CD14-positive monocyte (primary cell): ENCODE data around the gene PLXNB3. TPM values are rescaled to one million over a fixed set of nuclear protein-coding genes. Genes with fewer than 3 reads are reported as not detected.

Experiments
- DNase-seq, 3 donors: peaks; one replicate each; pipeline ENCODE4 v3.0.0-alpha.2; 2011 to 2022
- H2AFZ ChIP-seq: 2 replicates; pipeline ENCODE4 v1.6.0; 2012; ENCODE audit warnings: mild to moderate bottlenecking, low read depth, low read length, inconsistent platforms; ENCODE audit not compliant: insufficient read depth, poor library complexity, severe bottlenecking
- H3K27ac ChIP-seq, 2 donors: 1 replicate in 1 of 2; 2 replicates in 1 of 2; pipeline ENCODE4 v1.5.1; 2012 to 2013; ENCODE audit warnings: low read length in 2 of 2, control low read depth in 1 of 2, inconsistent platforms in 1 of 2, low read depth in 1 of 2, mild to moderate bottlenecking in 1 of 2
- H3K27me3 ChIP-seq, 2 donors: one replicate each; pipeline versions ENCODE4 v1.6.0 to v1.6.1; 2011 to 2013; ENCODE audit warnings: low read length in 2 of 2; ENCODE audit not compliant: control insufficient read depth in 2 of 2, insufficient read depth in 2 of 2
- H3K36me3 ChIP-seq, 2 donors: replicated peaks in 1 of 2; 1 replicate in 1 of 2; 2 replicates in 1 of 2; pipeline versions ENCODE4 v1.5.1 to v1.6.1; 2012 to 2013; ENCODE audit warnings: low read length in 2 of 2, control low read depth in 1 of 2, inconsistent platforms in 1 of 2, mild to moderate bottlenecking in 1 of 2; ENCODE audit not compliant: insufficient read depth in 2 of 2, control insufficient read depth in 1 of 2
- H3K4me1 ChIP-seq, 2 donors: 1 replicate in 1 of 2; 2 replicates in 1 of 2; pipeline versions ENCODE4 v1.5.1 to v1.6.1; 2012 to 2013; ENCODE audit warnings: low read length in 2 of 2, control low read depth in 1 of 2, inconsistent platforms in 1 of 2, mild to moderate bottlenecking in 1 of 2, moderate library complexity in 1 of 2; ENCODE audit not compliant: insufficient read depth in 2 of 2, control insufficient read depth in 1 of 2
- H3K4me2 ChIP-seq: replicated peaks from 2 replicates; pipeline ENCODE3; 2012; ENCODE audit warnings: low read length, moderate library complexity, mild to moderate bottlenecking; ENCODE audit not compliant: poor library complexity, severe bottlenecking; ENCODE audit errors: extremely low read depth
- H3K4me3 ChIP-seq, 3 experiments: fragments of 200-600 bp in 1 of 3; sonication (generic) in 1 of 3; replicated peaks in 1 of 3; 1 replicate in 2 of 3; 2 replicates in 1 of 3; pipeline ENCODE4 v1.5.1; 2011 to 2013; ENCODE audit warnings: low read length in 3 of 3, mild to moderate bottlenecking in 3 of 3, control low read depth in 2 of 3, low read depth in 2 of 3, inconsistent platforms in 1 of 3, moderate library complexity in 1 of 3
- H3K79me2 ChIP-seq: 2 replicates; pipeline ENCODE4 v1.6.0; 2012; ENCODE audit warnings: mild to moderate bottlenecking, control low read depth, inconsistent platforms, low read length, moderate library complexity; ENCODE audit not compliant: insufficient read depth
- H3K9ac ChIP-seq: 2 replicates; pipeline ENCODE4 v1.6.0; 2017; ENCODE audit warnings: low read length, mild to moderate bottlenecking; ENCODE audit not compliant: insufficient read depth, poor library complexity, severe bottlenecking
- H3K9me3 ChIP-seq, 2 donors: replicated peaks in 1 of 2; 1 replicate in 1 of 2; 2 replicates in 1 of 2; pipeline versions ENCODE4 v1.5.1 to v1.6.1; 2012 to 2013; ENCODE audit warnings: low read length in 2 of 2, control low read depth in 1 of 2; ENCODE audit not compliant: control insufficient read depth in 1 of 2, insufficient read depth in 1 of 2
- H4K20me1 ChIP-seq: 2 replicates; pipeline ENCODE4 v1.6.0; 2012; ENCODE audit warnings: mild to moderate bottlenecking, low read length, control low read depth, moderate library complexity; ENCODE audit not compliant: insufficient read depth
- H3K27ac Mint-ChIP-seq, 7 donors: one replicate each; pipeline ENCODE4 v1.8.0; 2020; ENCODE audit warnings: mild to moderate bottlenecking in 7 of 7, mixed read lengths in 7 of 7, moderate library complexity in 6 of 7, inconsistent platforms in 2 of 7
- H3K27me3 Mint-ChIP-seq, 3 donors: one replicate each; pipeline ENCODE4 v1.8.0; 2021 to 2022; ENCODE audit warnings: low read depth in 3 of 3, mild to moderate bottlenecking in 3 of 3, mixed read lengths in 3 of 3, moderate library complexity in 3 of 3, inconsistent platforms in 1 of 3
- H3K36me3 Mint-ChIP-seq, 2 donors: one replicate each; pipeline ENCODE4 v1.8.0; 2020; ENCODE audit warnings: mixed read lengths in 2 of 2, inconsistent platforms in 1 of 2, mild to moderate bottlenecking in 1 of 2
- H3K4me1 Mint-ChIP-seq: one replicate; pipeline ENCODE4 v1.8.0; 2020; ENCODE audit warnings: mild to moderate bottlenecking, mixed read lengths
- H3K4me3 Mint-ChIP-seq, 2 donors: one replicate each; pipeline ENCODE4 v1.8.0; 2020; ENCODE audit warnings: mild to moderate bottlenecking in 2 of 2, mixed read lengths in 2 of 2, moderate library complexity in 1 of 2
- H3K9me3 Mint-ChIP-seq, 7 donors: one replicate each; pipeline ENCODE4 v1.8.0; 2020 to 2022; ENCODE audit warnings: mixed read lengths in 7 of 7, mild to moderate bottlenecking in 6 of 7, moderate library complexity in 6 of 7, inconsistent platforms in 2 of 7
- CTCF ChIP-seq: fragments of 200-600 bp; IDR thresholded peaks from one replicate; pipeline ENCODE4 v1.8.0; 2022; ENCODE audit warnings: antibody characterized with exemption, mild to moderate bottlenecking
- WGBS: methylation state at CpG from one replicate; pipeline ENCODE4 v1.1.5; 2013; ENCODE audit warnings: missing lambda C conversion rate; ENCODE audit not compliant: insufficient coverage; 5-methylcytosine and 5-hydroxymethylcytosine counted together
- intact Hi-C, 2 donors: fragments of 100-400 bp; cut with micrococcal nuclease; formaldehyde crosslinking; loops; one replicate each; pipeline versions ENCODE4 v1.15.0 to v1.15.1; 2023
- polyA plus RNA-seq, 3 donors: library from polyadenylated mRNA; depleted of rRNA in 1 of 3; unstranded in 2 of 3; stranded (reverse) in 1 of 3; fragments of 300-500 nt in 2 of 3; fragments of >200 nt in 1 of 3; fragmentation: Illumina TruSeq in 2 of 3; gene quantifications; 1 replicate in 2 of 3; 2 replicates in 1 of 3; pipeline ENCODE4 v1.2.3, GENCODE V29; 2012 to 2021

PLXNB3 gene
- polyA plus RNA-seq, 3 donors, result not detected

GRCh38 chrX:153736071-153736820 lies 27.8 kb upstream of the PLXNB3 start:
- WGBS, result 100% methylated on average over 13 of the region's 30 CpGs

More at GRCh38 chrX:153736071-153736820, 27.8 kb upstream of the PLXNB3 start:
- H3K4me3 ChIP-seq, result no peak overlapping the region
- H3K4me2 ChIP-seq, result no peak overlapping the region
- Mint-ChIP-seq H3K4me1 (peaks cover 19% of the 10 kb centered on the region), H3K36me3 (peaks cover 48 to 79% of the 10 kb centered on the region in 2 donors), H3K4me3 (no peak overlapping the region), H3K27ac (peak overlapping the region in 2 of 7 donors; percentile 4 to 13), H3K27me3 (peaks cover 0 to 12% (median 0%) of the 10 kb centered on the region in 3 donors), H3K9me3 (peaks cover 0 to 17% (median 14%) of the 10 kb centered on the region in 7 donors)
- H3K9me3 ChIP-seq, result peaks cover 0 to 7% of the 10 kb centered on the region in 2 donors
- no peak for TF ChIP-seq CTCF
- peaks cover 6% of the 10 kb centered on the region for H3K79me2 ChIP-seq
- peaks cover 20 to 21% of the 10 kb centered on the region in 2 donors for H3K4me1 ChIP-seq
- DNase-seq, result no peak
- H3K36me3 ChIP-seq, result peaks cover 43 to 58% of the 10 kb centered on the region in 2 donors
- no peak overlapping the region for H3K27ac ChIP-seq
- peaks cover 21% of the 10 kb centered on the region for H4K20me1 ChIP-seq
- no peaks in the 10 kb centered on the region for H3K27me3 ChIP-seq
- no peak overlapping the region for H2AFZ ChIP-seq
- H3K9ac ChIP-seq, result no peak overlapping the region
- intact Hi-C loops, result no loop called here
